HG02623 (cell line): ENCODE measurements around the gene GPC1.

Experiments used
- ATAC-seq: cut with Tn5 transposase; IDR thresholded peaks from one replicate; pipeline ENCODE4 v1.9.1; 2021; ENCODE audit warnings: moderate library complexity; ENCODE audit not compliant: unreplicated experiment

GPC1 gene

DNA sequence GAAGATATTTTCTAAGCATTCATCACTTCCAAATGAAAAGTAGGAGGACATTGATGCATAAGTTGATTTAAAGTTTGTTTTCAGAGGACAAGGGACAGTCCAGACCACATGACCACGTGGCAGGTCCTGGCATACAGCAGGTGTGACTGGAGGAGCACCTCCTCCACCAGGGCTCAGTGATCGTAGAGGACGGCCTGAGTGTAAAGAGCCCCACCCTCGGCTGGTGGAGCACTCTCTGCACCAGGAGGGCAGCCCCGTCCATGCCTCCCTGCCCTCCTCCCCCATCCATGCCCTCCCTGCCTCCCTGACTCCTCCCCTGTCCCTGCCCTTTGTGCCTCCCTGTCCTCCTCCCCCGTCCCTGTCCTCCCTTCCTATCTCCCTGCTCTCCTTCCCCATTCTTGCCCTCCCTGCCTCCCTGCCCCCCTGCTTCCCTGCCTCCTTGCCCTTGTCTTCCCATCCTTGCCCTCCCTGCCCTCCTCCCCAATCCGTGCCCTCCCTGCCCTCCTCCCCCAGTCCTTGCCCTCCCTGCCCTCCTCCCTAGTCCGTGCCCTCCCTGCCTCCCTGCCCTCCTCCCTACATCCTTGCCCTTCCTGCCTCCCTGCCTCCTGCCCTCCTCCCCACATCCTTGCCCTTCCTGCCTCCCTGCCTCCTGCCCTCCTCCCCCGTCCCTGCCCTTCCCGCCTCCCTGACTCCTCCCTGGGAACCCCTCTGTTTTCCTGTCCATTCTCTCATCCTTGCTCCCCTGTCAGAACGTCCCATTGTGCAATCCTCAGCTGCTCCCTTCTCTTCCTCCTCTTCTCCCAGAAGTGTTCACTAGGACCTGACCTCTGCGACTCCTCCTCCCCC, 74.4 kb downstream of the GPC1 start:
- ATAC-seq = no peak

DNA sequence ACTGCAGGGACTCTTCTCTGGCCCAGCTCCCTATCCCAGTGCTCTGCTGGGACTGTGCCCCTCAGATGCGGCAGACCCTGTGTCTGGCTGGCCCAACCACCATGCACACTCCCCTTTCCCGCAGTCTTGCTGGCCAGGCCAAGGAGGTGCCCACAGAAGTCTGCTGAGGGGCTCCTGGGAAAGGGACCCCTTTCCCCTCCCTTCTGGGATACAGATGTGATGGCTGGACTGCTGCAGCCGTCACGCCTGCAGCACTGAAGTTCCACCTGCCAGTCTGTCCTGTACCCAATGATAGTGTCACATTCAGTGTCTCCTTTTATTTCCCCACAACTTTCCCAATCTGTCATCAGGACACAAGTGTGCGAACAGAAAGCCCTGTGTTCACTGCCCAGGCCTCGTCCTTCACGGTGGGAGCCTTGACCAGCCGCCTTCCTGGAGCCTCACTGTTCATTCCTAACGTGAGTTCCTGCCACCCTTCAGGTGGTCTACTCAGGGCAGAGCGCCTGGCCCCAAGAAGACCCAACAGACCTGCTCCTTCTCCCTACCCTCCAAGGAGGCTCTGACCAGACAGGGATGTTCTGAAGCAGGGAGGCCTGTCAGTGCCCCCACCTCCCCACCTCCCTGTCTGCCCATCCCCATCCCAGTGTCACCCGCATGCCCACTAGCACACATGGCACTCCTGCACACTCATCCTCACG, 75.2 kb downstream of the GPC1 start:
- no peak for ATAC-seq

DNA sequence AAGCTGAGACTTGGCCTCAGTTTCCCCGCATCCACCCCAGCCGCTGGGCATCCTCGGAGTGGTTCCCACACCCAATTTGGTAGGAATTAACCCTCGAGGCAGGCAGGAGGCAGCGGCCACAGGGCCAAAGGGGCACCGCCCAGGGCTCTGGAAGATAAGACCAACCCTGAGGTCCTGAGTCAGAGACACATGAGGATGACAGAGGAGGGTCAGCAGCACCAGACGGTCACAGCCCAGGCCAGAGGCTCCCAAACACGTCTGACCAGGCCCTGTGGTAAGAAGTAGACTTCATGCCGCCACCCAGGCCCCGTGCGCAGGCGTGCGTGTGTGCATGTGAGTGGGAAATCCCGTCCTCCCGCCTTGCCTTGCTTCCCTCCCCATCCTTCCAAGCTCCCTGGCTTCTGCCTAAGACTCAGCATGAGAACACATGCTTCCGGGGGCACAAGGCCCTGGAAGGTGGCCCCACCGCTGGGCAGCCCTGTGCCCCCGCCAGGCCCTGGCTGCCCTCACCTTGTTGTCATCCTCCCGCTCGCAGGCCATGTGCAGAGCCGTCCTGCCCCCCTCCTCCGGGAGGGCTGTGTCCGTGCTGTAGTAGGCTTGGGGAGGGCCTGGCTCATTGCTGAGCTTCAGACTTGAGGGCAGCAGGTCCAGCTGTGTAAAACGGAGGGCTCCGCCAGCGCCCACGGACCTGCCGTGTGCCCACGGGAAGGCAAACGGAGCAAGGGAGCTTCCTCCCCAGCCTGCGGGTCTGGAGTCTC, 76.1 kb downstream of the GPC1 start:
- no peak for ATAC-seq

DNA sequence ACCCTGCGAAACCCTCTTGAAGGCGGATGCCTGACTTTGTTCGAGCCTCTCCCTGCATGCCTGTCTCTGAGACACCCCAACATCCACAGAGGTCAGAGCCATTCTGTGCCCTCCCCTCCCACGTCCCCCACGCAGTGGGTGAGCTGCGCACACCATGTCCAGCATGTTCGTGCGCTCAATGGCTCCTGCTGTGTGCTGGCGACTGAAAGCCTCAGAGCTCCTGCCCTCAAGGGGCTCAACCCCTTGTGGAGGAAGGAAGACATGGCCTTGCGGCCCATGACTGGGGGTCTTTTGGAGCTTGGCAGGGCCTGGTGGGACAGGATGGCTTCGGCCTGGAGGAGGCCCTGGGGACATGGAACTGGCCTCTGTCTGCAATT, 76.6 kb downstream of the GPC1 start:
- ATAC-seq = no peak

DNA sequence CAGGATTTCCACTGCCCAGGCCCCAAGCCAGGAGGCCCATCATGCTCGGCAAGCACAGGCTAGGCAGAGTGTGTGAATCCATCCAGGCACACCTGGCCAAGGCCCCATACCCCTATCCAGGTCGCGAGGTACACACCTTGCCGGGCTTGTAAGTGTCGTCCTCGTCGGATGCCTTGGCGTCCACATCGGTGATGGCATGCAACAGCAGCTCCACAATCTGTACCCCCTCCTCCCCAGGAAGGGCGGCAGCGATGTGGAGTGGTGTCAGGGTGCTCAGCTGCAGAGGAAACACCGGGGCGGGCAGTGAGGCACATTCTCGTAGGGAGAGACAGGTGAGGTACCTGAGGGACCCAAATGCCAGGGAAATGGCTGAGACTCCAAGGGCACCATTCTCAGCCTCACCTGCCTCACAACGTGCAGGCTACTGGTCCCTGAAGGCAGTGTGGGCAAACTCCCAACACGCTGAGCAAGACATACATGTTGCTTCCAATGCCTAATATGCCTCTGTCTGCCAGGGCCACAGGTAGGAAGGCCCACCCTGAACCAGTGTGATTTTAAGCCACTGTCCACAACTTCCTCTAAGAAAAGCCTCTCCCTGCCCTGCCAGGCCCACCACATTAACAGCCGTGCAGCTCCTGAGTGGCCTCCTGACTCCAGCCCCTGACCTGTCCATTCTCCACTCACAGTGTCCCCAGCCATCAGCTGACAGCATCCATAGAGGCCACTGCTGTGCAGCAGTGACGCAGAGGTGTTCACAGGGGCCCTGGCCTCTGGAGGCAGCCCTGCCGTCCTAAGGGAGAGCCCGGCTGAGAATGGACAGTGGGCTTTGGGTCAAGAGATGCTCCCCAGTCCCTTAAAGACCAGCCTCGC, 77.4 kb downstream of the GPC1 start:
- no peak for ATAC-seq

DNA sequence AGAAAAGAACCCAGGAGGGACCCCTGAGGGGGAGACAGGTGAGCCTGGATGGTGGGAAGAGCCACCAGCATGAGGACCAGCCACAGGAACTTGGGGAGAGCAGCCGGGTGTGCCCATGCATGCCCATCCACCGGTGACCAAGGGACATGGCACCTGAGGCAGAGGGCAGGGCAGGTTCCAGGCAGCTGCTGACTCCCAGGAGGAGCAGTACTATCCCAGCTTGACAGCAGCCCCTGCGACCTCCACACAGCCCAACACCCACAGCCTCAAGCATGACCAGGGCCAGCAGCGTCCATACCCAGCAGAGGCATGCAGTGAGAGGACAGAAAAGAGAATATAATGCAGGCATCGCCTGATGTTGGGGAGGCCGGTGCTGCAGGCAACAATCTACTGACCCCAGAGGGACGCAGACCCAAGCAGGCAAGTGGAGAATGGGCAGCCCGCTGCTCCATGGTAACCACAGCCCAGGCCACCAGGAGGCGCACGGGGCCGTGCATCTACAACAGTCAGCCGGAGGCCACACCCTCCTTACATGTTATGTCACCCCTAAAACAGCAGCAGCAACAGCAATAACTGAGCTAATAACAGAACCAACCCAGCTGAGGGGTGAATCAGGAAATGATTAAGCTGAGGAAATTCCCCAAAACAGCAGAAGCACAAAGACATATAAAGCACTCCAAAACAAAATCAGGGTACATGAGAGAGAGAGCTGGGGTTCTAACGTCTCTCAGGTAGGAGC, 78.3 kb downstream of the GPC1 start:
- peak; percentile 89 for ATAC-seq

DNA sequence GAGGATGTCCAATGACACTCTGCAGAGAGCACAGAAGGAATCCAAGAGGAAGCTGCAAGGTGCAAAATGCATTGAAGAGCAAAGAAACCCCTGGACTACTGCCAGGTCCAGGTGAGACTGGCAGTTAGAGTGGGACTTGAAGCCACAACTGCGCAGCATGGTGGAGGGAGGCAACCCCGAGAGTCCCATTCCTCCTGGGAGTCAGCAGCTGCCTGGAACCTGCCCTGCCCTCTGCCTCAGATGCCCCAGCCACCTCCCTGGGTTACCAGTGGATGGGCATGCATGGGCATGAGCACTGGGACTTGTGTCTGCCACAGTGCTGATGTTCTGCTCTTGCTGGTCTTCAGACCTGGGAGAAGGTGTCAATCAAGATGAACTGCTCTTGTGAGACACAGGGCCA, 79.2 kb downstream of the GPC1 start:
- no peak for ATAC-seq

DNA sequence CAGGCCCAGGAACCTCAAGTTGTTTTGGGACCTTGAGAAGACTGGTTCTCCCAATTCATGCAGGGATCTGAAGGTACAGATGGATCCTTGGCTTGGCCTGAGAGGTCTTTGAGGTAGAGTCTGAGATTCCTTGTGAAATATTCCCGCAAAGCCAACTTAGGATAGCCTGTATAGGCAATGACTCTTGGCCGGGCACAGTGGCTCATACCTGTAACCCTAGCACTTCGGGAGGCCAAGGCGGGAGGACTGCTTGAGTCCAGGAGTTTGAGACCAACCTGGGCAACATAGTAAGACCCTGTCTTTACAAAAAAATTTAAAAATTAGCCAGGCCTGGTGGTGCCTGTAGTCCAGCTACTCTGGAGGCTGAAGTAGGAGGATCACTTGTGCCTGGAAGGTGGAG, 81.9 kb downstream of the GPC1 start:
- no peak for ATAC-seq
